ENCODE measurements around the gene ESF1. TPM values are rescaled to one million over a fixed set of nuclear protein-coding genes. Genes with fewer than 3 reads are reported as not detected.

Gene ESF1
- total RNA-seq, 1 experiment from 2014 or later, result 28.7 TPM

- ATAC-seq, result no peak
- Mint-ChIP-seq H3K9me3 (no peaks in the 10 kb centered on the region), H3K27me3 (ENCODE audit: low read depth) (no peaks in the 10 kb centered on the region), H3K27ac (no peak overlapping the region), H3K4me3 (no peak overlapping the region), H3K36me3 (peaks cover 66% of the 10 kb centered on the region), H3K4me1 (no peaks in the 10 kb centered on the region)
- DNase-seq (ENCODE audit: low spot score), result no peak
- CTCF ChIA-PET, result no interaction called here
- POLR2A ChIA-PET, result no interaction called here
- TF ChIP-seq MAX (CRISPR knock-in tag; IDR thresholded peaks at IDR 0.05) (no peak), TEAD4 (CRISPR knock-in tag; IDR thresholded peaks at IDR 0.05) (no peak), SMAD4 (CRISPR knock-in tag; IDR thresholded peaks at IDR 0.05) (no peak), TCF7 (CRISPR knock-in tag; IDR thresholded peaks at IDR 0.05; ENCODE audit: low read depth) (no peak)
Measured at GRCh38 chr20:13777171-13777601, 7.5 kb downstream of the ESF1 start.

GRCh38 chr20:13775867-13776266 is 8.9 kb downstream of the ESF1 start:
- Mint-ChIP-seq H3K36me3 (peaks cover 66% of the 10 kb centered on the region), H3K4me1 (no peaks in the 10 kb centered on the region), H3K9me3 (no peaks in the 10 kb centered on the region), H3K27ac (no peak overlapping the region), H3K4me3 (no peak overlapping the region), H3K27me3 (ENCODE audit: low read depth) (no peaks in the 10 kb centered on the region)
- CTCF ChIA-PET, result interaction anchor here (1.1 kb wide), 1 partner anchor 12 kb away, joined by 5 read pairs; no protein-coding TSS in a partner anchor
- POLR2A ChIA-PET, result no interaction called here
- no peak for DNase-seq (ENCODE audit: low spot score)
- no peak for ATAC-seq
- no peak for TF ChIP-seq NR2C2 (CRISPR knock-in tag; IDR thresholded peaks at IDR 0.05)
- no peak for TF ChIP-seq NR1H2 (CRISPR knock-in tag; IDR thresholded peaks at IDR 0.05)
- TF ChIP-seq AFF4 (CRISPR knock-in tag; IDR thresholded peaks at IDR 0.05; ENCODE audit: borderline replicate concordance), result no peak
- no peak for TF ChIP-seq ESRRA (CRISPR knock-in tag; IDR thresholded peaks at IDR 0.05; ENCODE audit: borderline replicate concordance)
- no peak for TF ChIP-seq E2F4 (CRISPR knock-in tag; IDR thresholded peaks at IDR 0.05; ENCODE audit: borderline replicate concordance, low read depth)
- TF ChIP-seq ZSCAN18 (CRISPR knock-in tag; IDR thresholded peaks at IDR 0.05), result no peak
- TF ChIP-seq ZNF396 (CRISPR knock-in tag; IDR thresholded peaks at IDR 0.05; ENCODE audit: borderline replicate concordance), result no peak
- TF ChIP-seq HMGA2 (CRISPR knock-in tag; IDR thresholded peaks at IDR 0.05), result no peak
- TF ChIP-seq ZNF317 (CRISPR knock-in tag; IDR thresholded peaks at IDR 0.05; ENCODE audit: borderline replicate concordance, low read depth), result no peak
- TF ChIP-seq ZNF532 (CRISPR knock-in tag; IDR thresholded peaks at IDR 0.05; ENCODE audit: borderline replicate concordance), result no peak
- TF ChIP-seq HMGXB4 (CRISPR knock-in tag; IDR thresholded peaks at IDR 0.05), result no peak
- TF ChIP-seq NR3C1 (CRISPR knock-in tag; conservative IDR thresholded peaks at IDR 0.05; ENCODE audit: low read depth), result no peak
- no peak for TF ChIP-seq CBFB (CRISPR knock-in tag; IDR thresholded peaks at IDR 0.05; ENCODE audit: low read depth)
- no peak for TF ChIP-seq RELA (CRISPR knock-in tag; IDR thresholded peaks at IDR 0.05; ENCODE audit: borderline replicate concordance)
- TF ChIP-seq IRF2 (CRISPR knock-in tag; IDR thresholded peaks at IDR 0.05; ENCODE audit: borderline replicate concordance, low read depth), result no peak
- no peak for TF ChIP-seq MYBL2 (CRISPR knock-in tag; IDR thresholded peaks at IDR 0.05)
- no peak for TF ChIP-seq ZBTB43 (CRISPR knock-in tag; IDR thresholded peaks at IDR 0.05)
